Measurements from ENCODE around the gene GPATCH3. TPM values are rescaled to one million over a fixed set of nuclear protein-coding genes. Genes with fewer than 3 reads are reported as not detected.

Gene GPATCH3
- polyA plus RNA-seq, 1 donor = 13.9 TPM

Other genes with a start within 250 kb of the GPATCH3 start
- gene ARID1A, start 204.5 kb downstream of the GPATCH3 start, polyA plus RNA-seq (ENCODE audit: insufficient read length) = 53.6 TPM
- gene PIGV, start 112.5 kb downstream of the GPATCH3 start, polyA plus RNA-seq (ENCODE audit: insufficient read length) = 9.8 TPM
- 18.6 TPM for gene ZDHHC18, start 73.8 kb downstream of the GPATCH3 start, polyA plus RNA-seq (ENCODE audit: insufficient read length)
- 1.1 TPM for gene SFN, start 37.3 kb downstream of the GPATCH3 start, polyA plus RNA-seq (ENCODE audit: insufficient read length)
- 25.9 TPM for gene GPN2, start 10.2 kb downstream of the GPATCH3 start, polyA plus RNA-seq (ENCODE audit: insufficient read length)
- not detected for gene NR0B2, start 13.5 kb upstream of the GPATCH3 start, polyA plus RNA-seq (ENCODE audit: insufficient read length)
- gene NUDC, start 21.3 kb upstream of the GPATCH3 start, polyA plus RNA-seq (ENCODE audit: insufficient read length) = 54.8 TPM
- gene KDF1, start 60.0 kb upstream of the GPATCH3 start, polyA plus RNA-seq (ENCODE audit: insufficient read length) = not detected
- 1.2 TPM for gene TRNP1, start 93.2 kb upstream of the GPATCH3 start, polyA plus RNA-seq (ENCODE audit: insufficient read length)
- gene TENT5B, start 112.4 kb upstream of the GPATCH3 start, polyA plus RNA-seq (ENCODE audit: insufficient read length) = 0.35 TPM

Data from hindlimb muscle (tissue), 1 donor.